Transverse colon (tissue), 4 donors: ENCODE results near the gene ANKRD2. TPM values are rescaled to one million over a fixed set of nuclear protein-coding genes. Genes with fewer than 3 reads are reported as not detected.

Experiments used
- DNase-seq: peaks from one replicate; pipeline ENCODE4 v3.0.0-alpha.2; 2019
- H3K27ac ChIP-seq, 4 donors: fragments of 200-600 bp; sonication (generic); 2 replicates each; pipeline ENCODE4 v1.5.1; 2016 to 2018; ENCODE audit warnings: inconsistent platforms in 4 of 4
- H3K27me3 ChIP-seq: fragments of 200-600 bp; sonication (generic); 2 replicates; pipeline ENCODE4 v1.5.1; 2017; ENCODE audit warnings: inconsistent platforms
- H3K36me3 ChIP-seq, 4 donors: fragments of 200-600 bp; sonication (generic); 2 replicates each; pipeline ENCODE4 v1.5.1; 2017 to 2019; ENCODE audit warnings: inconsistent platforms in 4 of 4
- H3K4me1 ChIP-seq, 4 donors: fragments of 200-600 bp; sonication (generic); 2 replicates each; pipeline ENCODE4 v1.5.1; 2017 to 2020; ENCODE audit warnings: inconsistent platforms in 4 of 4
- H3K4me3 ChIP-seq, 4 donors: fragments of 200-600 bp; sonication (generic); 1 replicate in 1 of 4; 2 replicates in 3 of 4; pipeline versions ENCODE4 v1.5.1 to v1.6.1; 2017 to 2019; ENCODE audit warnings: inconsistent platforms in 4 of 4
- H3K9me3 ChIP-seq, 2 donors: fragments of 200-600 bp; sonication (generic); 2 replicates each; pipeline ENCODE4 v1.5.1; 2017 to 2019; ENCODE audit warnings: inconsistent platforms in 2 of 2
- CTCF ChIP-seq, 5 experiments: fragments of 200-600 bp in 3 of 5; fragments of 450-650 bp in 2 of 5; sonication (generic) in 3 of 5; IDR thresholded peaks; 1 replicate in 2 of 5; 2 replicates in 3 of 5; pipeline ENCODE4 v1.5.1; 2016 to 2017; ENCODE audit warnings: antibody characterized with exemption in 5 of 5, inconsistent platforms in 3 of 5, mild to moderate bottlenecking in 2 of 5, moderate library complexity in 1 of 5
- EP300 ChIP-seq: sonication (generic); formaldehyde crosslinking; IDR thresholded peaks from one replicate; pipeline ENCODE4 v1.6.1; 2017; ENCODE audit warnings: antibody characterized with exemption, low read depth
- POLR2A ChIP-seq: fragments of 450-650 bp; IDR thresholded peaks from one replicate; pipeline ENCODE4 v1.6.1; 2016; ENCODE audit warnings: antibody characterized with exemption, mild to moderate bottlenecking, moderate library complexity
- POLR2AphosphoS5 ChIP-seq, 3 donors: sonication (generic); formaldehyde crosslinking; IDR thresholded peaks; one replicate each; pipeline ENCODE4 v1.6.1; 2016; ENCODE audit warnings: antibody characterized with exemption in 3 of 3
- WGBS, 2 donors: methylation state at CpG; one replicate each; pipeline ENCODE4 v1.1.5; 2018; ENCODE audit warnings: low coverage in 1 of 2; 5-methylcytosine and 5-hydroxymethylcytosine counted together
- in situ Hi-C, 4 donors: fragments of 200-750 bp; cut with MboI; loops; one replicate each; pipeline versions ENCODE4 v1.15.0 to v1.15.1; 2017; ENCODE audit warnings: low sequenced_read_pairs in 3 of 4, low pct_ligation_motif_present in 1 of 4, low pct_unique_long_range_greater_than_20kb in 1 of 4
- intact Hi-C: fragments of 100-400 bp; cut with DNase I; formaldehyde crosslinking; loops from one replicate; pipeline ENCODE4 v1.15.1; 2023; ENCODE audit warnings: low total_unique reads
- total RNA-seq, 4 donors: library from RNA; depleted of rRNA; stranded (reverse); fragments of >200 nt; gene quantifications; one replicate each; pipeline ENCODE4 v1.1.0, GENCODE V29; 2016

ANKRD2 gene
- total RNA-seq, 4 donors from 2014 or later = not detected

- H3K36me3 ChIP-seq = no peaks in the 10 kb centered on the region
- no peak overlapping the region for H3K27ac ChIP-seq
- no peak for DNase-seq
- WGBS, 2 donors = 95% methylated on average over 1 of the region's 1 CpG; no CpG with 5 or more reads in 1 of the 2 donors
- intact Hi-C loops = no loop called here
- in situ Hi-C loops = no loop called here
- H3K4me3 ChIP-seq = no peak overlapping the region
- no peaks in the 10 kb centered on the region for H3K9me3 ChIP-seq
- peaks cover under 1 to 10% (median 5%) of the 10 kb centered on the region in 4 donors for H3K4me1 ChIP-seq
- no peaks in the 10 kb centered on the region for H3K27me3 ChIP-seq
- TF ChIP-seq POLR2AphosphoS5 (IDR thresholded peaks at IDR 0.05) = no peak
- no peak for TF ChIP-seq POLR2A
- no peak for TF ChIP-seq EP300
- no peak for TF ChIP-seq CTCF (IDR thresholded peaks at IDR 0.05)
Measured at GRCh38 chr10:97600616-97601015, 28.0 kb downstream of the ANKRD2 start.

GRCh38 chr10:97601268-97602215, 29.0 kb downstream of the ANKRD2 start:
- no peak for TF ChIP-seq CTCF (IDR thresholded peaks at IDR 0.05)
- TF ChIP-seq POLR2AphosphoS5 (IDR thresholded peaks at IDR 0.05) = no peak
- TF ChIP-seq EP300 = no peak
- TF ChIP-seq POLR2A = no peak
- 67 to 86% methylated on average over 3 to 21 of the region's 21 CpGs for WGBS, 2 donors
- no peaks in the 10 kb centered on the region for H3K36me3 ChIP-seq
- H3K4me1 ChIP-seq = peaks cover 0 to 5% (median 2%) of the 10 kb centered on the region in 4 donors
- no peak overlapping the region for H3K27ac ChIP-seq
- H3K9me3 ChIP-seq = no peaks in the 10 kb centered on the region
- DNase-seq = no peak
- no peaks in the 10 kb centered on the region for H3K27me3 ChIP-seq
- in situ Hi-C loops (no loop called here), intact Hi-C loops (no loop called here)
- H3K4me3 ChIP-seq = no peak overlapping the region

- WGBS, 2 donors = 75 to 95% methylated on average over 2 to 5 of the region's 5 CpGs
- Histone ChIP-seq H3K9me3 (no peaks in the 10 kb centered on the region), H3K4me3 (no peak overlapping the region), H3K4me1 (no peaks in the 10 kb centered on the region), H3K36me3 (no peaks in the 10 kb centered on the region), H3K27ac (no peak overlapping the region), H3K27me3 (no peaks in the 10 kb centered on the region)
- DNase-seq = no peak
- TF ChIP-seq CTCF (IDR thresholded peaks at IDR 0.05) = no peak
- TF ChIP-seq POLR2A = no peak
- TF ChIP-seq EP300 = no peak
- no peak for TF ChIP-seq POLR2AphosphoS5 (IDR thresholded peaks at IDR 0.05)
- intact Hi-C loops (no loop called here), in situ Hi-C loops (no loop called here)
Measured at GRCh38 chr10:97607095-97607636, 34.6 kb downstream of the ANKRD2 start.

GRCh38 chr10:97608991-97609561, 36.5 kb downstream of the ANKRD2 start:
- no peak overlapping the region for H3K4me3 ChIP-seq
- no peaks in the 10 kb centered on the region for H3K36me3 ChIP-seq
- H3K9me3 ChIP-seq = no peaks in the 10 kb centered on the region
- DNase-seq = no peak
- no peaks in the 10 kb centered on the region for H3K27me3 ChIP-seq
- in situ Hi-C loops (no loop called here), intact Hi-C loops (no loop called here)
- WGBS, 2 donors = 80 to 84% methylated on average over 1 to 13 of the region's 13 CpGs
- no peak overlapping the region for H3K27ac ChIP-seq
- no peaks in the 10 kb centered on the region for H3K4me1 ChIP-seq
- no peak for TF ChIP-seq EP300
- TF ChIP-seq CTCF (IDR thresholded peaks at IDR 0.05) = no peak
- TF ChIP-seq POLR2A = no peak
- TF ChIP-seq POLR2AphosphoS5 (IDR thresholded peaks at IDR 0.05) = no peak
